ENCODE results near the gene KRTAP4-12.
"Not testable (repeated sequence)": the region's sequence is repeated elsewhere in the genome, so short reads cannot be mapped to it uniquely, and the experiment has no call there.

DNA sequence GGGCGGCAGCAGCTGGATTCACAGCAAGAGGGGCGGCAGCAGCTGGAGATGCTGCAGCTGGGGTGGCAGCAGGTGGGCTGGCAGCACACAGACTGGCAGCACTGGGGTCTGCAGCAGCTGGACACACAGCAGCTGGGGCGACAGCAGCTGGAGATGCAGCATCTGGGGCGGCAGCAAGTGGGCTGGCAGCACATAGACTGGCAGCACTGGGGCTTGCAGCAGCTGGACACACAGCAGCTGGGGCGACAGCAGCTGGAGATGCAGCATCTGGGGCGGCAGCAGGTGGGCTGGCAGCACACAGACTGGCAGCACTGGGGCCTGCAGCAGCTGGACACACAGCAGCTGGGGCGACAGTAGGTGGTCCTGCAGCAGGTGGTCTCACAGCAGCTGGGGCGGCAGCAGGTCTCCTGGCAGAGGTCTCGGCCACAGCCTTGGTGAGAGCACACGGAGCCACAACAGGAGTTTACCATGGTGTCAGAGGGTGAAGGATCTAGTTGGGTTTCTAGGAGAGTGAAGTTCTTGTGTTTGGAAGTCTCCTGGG lies 6.1 kb downstream of the KRTAP4-12 start, which contains the start of gene KRTAP4-11:
- not testable (repeated sequence) for TF ChIP-seq ARNT (IDR thresholded peaks at IDR 0.05); SUZ12 (IDR thresholded peaks at IDR 0.05); SP1 (IDR thresholded peaks at IDR 0.05); FOXM1 (IDR thresholded peaks at IDR 0.05; ENCODE audit: borderline replicate concordance); BHLHE40 (IDR thresholded peaks at IDR 0.05; ENCODE audit: borderline replicate concordance); ELF4 (IDR thresholded peaks at IDR 0.05); FOXK2 (IDR thresholded peaks at IDR 0.05); LEF1 (IDR thresholded peaks at IDR 0.05; ENCODE audit: borderline replicate concordance); HDGF (IDR thresholded peaks at IDR 0.05; ENCODE audit: borderline replicate concordance)

All from HEK293T (cell line).